CD4-positive, alpha-beta T cell treated with Interleukin-6 at 100 ng/mL for 8 hours (primary cell): ENCODE measurements around the gene USF2.

ENCODE experiments used
- DNase-seq: peaks from one replicate; pipeline ENCODE4 v3.0.0-alpha.2; 2020; ENCODE audit warnings: mixed read lengths, low spot score

The USF2 gene

DNA sequence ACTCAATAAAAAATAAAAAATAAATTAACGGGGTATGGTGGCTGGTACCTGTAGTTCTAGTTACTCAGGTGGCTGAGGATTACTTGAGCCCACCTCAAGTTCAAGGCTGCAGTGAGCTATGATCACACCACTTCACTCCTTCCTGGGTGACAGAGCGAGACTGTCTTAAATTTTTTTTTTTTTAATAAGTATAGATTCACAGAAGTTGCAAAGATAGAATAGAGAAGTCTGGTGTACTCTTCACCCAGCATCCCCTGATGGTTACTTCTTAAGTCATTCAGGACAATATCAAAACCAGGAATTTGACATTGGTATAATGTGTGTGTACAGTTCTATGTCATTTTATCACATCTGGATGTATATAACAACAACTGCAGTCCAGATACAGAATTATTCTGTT is 52.5 kb downstream of the USF2 start:
- DNase-seq, result no peak

DNA sequence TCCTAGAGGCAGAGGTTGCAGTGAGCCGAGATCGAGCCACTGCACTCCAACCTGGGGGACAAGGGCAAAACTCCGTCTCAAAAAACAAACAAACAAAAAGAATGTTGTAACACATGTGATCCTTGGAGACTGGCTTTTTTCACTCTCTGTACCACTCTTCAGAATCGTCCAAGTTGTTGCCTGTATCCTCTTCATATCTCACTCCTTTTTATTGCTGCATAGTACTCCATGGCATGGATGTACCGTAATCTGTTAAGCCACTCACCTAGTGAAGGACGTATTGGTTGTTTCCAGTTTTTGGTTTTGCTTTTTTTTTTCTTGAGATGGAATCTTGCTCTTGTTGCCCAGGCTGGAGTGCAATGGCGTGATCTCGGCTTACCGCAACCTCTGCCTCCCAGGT is 53.3 kb downstream of the USF2 start:
- DNase-seq, result no peak

DNA sequence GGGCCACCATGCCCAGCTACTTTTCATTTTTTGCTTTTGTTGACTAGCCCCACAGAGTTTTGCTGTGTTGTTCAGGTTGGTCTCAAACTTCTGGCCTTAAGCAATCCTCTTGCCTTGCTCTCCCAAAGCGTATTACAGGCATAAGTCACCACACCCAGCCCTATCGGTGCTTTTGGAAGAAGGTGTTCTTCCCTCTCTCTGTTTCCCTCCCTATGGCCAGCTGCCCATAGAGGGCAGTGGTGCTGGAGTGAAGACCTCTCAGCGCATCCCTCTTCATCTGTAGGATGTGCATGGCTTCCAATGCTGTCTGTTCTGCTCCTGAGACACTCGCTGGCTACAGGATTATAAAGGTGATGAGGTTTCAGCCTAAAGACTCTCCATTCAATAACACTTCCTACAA is 58.9 kb downstream of the USF2 start:
- DNase-seq, result no peak

DNA sequence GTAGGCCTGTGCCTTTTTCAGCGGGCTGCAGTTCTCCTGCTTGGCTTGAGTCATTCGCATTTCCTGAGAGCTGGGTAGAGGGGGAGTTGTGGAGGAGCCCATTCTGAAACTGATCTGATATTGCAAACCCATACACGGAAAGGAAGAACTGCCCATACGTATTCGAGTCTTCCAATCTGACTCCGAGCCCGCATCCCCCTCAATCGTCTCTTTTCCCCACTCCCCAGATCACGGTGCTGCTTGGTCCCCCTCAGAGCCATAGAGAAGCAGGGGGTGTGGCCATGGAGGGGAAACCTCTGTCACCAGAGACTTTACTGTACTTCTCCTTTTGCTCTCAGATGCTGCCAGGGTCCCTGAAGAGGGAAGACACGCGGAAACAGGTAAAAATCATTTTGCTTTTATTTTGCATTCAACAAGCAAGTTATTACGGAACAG is 60.1 kb downstream of the USF2 start, which contains the start of gene CD22:
TSS of gene CD22 (plus strand) at position 337 of the 435 bp plus-strand sequence. CDS start 2,854 bp downstream, outside the sequence.
- DNase-seq, result no peak

DNA sequence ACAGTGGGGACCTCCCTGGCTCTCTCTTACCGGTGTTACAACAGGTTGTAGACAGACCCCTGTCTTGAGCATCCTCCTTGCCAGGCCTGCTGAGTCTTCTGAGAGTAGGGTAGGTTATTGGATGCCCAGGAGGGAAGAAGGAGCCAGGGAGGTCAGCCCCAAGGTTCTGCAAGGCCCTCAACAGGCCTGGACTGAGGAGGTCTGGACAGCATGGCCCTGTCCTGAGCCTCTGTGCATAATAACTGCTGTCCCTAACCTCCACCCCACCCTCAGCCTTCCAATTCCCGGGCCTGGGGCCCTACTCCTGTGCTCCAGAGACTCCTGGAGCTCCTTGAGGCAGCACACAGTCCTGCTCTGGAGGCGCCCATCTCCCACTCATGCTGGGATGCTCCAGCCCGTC is 60.6 kb downstream of the USF2 start:
- DNase-seq, result no peak
